Stimulated activated CD4-positive, alpha-beta T cell treated with anti-CD3 and anti-CD28 coated beads, TNF-alpha, amount 100 ng/mL, for 4 hours (primary cell): ENCODE results near the gene RELL1.

Experiments
- DNase-seq, 3 experiments: peaks; one replicate each; pipeline ENCODE4 v3.0.0-alpha.2; 2020; ENCODE audit warnings: low read depth in 3 of 3

The RELL1 gene

DNA sequence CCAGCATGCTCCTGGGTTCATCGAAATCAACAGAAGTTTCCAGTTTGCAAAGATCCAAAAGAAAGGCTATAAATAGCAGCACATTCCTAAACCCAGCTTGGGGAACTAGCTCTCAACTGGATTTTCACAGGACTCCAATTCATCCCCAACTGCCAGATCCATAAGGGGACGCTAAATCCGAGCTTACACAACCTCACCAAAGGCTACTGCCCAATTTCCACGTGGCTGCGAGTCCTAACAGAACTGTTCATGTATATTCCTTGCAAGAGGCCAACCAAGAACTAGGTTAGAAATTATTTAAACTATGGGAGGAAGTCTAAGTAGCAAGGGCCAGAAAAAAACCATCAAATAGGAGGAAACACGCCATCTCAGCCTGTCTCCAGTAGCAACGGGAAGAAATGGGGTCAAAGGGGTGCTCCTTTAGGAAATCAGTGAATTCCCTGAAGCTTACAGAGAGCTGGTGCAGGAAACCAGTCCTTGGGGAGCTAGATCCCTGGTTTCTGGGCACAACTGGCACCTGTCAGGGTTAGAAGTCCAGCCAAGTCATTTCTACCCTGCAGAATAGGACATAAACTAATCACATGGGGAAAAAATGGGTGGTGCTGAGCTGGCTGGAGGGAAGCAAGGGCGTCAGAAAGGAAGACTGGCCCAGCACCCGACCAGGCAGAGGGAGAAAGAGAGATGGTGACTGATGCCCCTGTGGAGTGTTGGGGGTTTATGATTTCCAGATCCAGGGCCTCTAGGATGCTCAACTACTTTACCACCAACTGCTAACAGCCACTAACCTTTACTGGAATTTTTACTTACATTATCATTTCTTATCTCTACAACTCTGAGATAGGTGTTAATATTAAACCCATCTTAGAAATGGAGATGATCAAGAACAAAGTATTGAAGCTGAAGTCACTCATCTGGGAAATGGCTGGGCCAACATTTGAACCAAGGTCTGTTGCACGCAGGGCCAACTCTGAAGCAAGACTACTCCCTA lies 20.5 kb downstream of the RELL1 start:
- DNase-seq: no peak

DNA sequence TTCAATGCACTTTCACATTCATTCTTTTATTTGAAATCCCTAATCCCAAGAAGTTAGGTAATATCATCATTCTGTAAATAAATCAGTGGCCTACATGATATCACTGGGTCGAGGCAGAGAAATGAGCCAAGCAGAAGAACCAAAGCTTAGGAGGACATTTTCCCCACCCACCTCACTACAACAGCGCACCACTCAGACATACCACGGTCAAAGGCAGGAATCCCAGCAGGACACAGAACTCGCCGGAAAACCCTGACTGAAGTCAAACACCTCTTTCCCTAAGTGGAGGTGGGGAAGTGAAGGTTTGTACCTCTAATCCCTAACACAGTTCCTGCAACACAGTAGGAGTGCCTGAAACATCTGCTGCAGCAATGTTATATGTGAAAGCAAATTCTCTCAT lies 21.5 kb downstream of the RELL1 start:
- no peak for DNase-seq

DNA sequence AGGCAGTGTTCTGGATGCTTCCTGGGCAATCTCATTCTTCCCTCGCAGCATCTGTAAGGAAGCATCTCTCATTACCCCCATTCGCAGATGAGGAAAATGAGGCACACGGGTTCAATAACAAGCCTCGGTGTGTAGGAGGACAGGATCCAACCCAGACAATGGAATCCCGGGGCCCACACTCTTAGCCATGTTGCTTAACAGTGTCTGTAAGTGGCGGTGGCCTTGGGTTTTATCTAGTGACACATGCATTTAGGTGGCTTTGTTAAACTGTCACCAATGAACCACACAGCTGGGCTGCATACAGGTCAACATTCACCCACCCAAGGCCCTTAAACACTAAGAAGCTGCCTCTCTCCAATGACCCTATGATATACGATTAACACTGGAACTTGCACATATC lies 22.6 kb downstream of the RELL1 start:
- DNase-seq: no peak

DNA sequence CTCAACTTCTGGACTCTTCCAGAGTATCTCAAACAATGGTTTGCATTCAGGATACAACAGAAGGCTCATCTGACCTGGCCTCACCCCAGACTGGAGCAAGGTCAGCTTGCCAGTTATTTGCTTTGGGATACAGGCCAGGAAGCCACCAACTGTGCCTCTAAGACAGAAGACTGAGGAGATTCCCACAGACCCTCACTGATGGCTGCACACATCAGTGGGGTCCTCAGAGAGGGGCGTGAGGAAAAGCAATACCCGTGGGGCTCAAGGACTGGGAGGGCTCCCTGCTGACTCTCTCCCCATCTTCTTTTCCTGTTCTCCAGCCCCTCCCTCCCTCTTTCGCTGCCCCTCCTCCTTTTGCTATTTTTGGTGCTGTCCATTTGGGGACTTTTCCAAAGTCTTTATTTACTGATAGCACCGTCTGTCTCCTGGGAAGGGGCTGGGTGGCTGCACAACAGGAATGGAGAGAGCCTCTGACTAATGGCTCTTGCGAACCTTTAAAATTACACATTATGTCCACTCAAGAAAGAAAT lies 23.2 kb downstream of the RELL1 start:
- no peak for DNase-seq

DNA sequence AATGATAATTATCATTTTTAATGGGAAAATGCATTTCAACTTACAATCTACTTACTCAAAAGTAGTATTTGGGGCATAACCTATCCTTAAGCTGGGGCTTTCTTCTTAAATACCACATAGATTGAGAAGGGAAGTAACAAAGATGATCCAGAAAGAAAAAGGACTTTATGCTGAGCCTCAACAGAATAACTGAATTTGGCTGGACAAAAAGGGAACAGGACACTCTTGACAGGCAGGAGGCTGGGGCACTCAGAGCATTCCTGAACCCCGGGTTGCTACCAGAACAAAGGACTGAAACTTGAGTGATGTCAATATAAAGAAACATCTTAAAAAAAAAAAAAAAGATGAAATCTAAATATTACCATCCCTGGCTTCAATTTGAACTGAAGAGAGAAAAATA lies 23.9 kb downstream of the RELL1 start:
- DNase-seq: no peak

DNA sequence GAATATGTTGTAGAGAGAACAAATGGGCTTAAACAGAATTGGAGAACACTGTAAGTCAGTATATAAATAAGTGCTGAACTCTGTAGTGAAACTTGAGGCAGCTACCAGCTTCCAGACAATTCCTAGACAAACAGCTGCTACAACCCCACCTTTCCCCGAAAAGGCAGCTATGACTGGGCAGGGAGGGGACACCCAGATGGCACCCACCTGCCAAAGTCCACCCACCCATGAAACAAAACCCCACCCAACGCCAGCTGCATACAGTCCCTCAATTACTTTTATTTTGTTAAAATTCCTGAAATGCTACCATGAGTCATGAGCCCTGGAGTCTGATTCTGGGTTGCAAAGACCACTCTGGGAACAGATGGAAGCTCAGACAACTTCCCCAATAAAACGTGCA lies 24.4 kb downstream of the RELL1 start:
- no peak for DNase-seq

DNA sequence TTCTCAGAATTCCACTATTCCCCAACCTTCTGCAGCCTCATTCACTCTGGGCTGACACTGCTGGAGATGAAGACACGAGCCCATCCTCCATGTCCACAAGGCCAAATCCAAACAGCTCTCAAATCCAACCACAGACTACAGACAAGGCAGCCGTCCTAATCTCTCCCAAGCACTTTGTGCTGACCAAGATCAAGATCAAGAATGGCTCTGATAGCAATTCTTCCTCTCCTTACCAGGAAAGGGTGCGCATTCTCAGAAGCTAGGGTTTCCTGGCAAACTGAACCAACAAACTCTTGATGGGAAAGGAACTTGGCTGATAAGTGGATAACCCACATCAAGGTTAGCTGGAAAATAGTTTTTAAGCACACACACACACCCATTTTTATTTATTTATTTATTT lies 26.5 kb downstream of the RELL1 start:
- DNase-seq: no peak

DNA sequence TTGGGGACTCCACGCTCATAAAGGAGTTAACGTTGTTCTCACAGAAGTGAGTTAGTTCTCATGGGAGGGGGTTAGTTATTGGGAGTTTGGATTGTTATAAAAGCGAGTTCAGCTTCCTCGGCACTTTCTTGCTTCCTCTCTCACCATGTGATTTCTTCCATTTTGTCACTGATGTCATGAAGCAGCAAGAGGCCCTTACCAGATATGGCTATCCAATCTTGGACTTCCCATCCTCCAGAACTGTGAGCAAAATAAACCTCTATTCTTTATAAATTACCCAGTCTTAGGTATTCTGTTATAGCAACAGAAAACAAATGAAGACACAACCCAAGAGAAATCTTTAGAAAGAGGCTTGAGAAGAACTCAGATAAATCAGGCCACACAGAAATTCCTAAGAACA lies 29.5 kb downstream of the RELL1 start:
- DNase-seq: no peak

DNA sequence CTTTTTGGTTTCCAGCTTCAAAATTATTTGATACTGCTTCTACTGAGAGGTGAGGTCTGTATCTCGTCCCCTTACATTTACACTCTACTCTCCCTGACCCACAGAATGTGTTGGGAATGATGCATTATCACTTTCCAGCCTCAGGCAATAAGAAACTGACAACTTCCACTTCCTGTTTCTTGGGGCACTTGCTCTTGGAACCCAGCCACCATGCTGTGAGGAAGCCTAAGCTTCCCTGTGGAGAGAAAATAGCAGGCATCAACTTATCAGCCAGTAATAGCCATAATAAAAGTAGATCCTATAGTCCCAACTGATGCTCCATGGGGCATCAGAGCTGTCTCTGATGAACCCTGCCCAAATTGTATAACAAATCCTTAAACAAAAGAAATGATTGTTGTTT lies 32.6 kb downstream of the RELL1 start:
- no peak for DNase-seq

DNA sequence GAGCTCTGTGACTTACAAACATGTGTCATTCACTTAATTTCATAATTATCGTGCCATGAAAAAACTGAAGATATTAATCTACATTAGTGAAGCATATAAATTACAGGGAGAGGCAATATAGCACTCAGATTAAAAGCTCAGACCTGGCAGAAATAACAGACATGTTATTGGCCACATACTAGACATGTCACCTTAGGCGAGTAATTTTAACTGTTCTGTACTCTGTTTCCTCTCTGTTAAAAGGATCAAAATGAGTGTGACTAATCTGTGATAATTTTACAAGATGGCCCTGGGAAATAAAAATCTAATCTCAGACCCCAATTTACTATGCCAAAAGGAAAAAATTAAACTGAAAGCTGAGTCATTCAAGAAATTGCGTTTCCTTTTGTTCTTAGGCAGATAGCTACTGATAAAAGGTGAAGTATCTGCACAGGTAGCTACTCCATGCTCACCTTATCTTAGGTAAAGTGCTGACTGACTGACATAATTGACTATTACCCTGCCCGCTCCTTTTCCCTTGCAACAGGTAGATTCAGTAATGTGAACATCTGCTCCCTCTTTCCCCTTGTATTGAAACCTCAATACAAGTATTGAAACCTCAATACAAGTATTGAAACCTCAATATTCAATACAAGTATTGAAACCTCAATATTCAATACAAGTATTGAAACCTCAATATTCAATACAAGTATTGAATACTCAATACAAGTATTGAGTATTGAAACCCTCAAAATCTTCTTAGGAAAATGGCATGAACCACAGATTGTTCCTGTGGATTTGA lies 33.2 kb downstream of the RELL1 start:
- DNase-seq: no peak

DNA sequence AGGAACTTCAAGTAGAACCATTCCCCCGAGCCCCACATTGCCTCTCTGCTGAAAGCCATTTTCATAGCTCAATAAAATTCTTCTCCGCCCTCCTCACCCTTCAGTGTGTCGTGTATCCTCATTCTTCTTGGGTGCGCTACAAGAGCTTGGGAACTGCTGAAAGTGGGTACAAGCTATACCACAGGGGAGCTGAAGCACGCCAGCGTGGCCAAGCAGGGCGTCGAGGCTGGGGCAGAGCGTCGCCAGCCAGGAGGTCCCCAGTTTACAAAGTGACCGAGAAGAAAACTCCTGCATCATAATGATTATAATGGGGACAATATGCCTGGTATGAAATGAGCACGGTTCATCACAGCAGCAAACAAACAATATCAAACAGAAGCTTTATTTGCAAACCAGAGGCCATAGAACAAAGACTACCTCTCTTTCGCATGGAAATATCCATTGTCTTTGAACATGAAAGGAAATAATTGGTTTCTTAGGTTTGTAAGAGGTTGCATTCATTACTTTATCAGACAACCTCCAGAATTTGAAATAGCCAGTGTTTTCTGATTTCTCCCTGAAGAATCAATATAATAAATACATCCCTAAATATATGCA lies 34.3 kb downstream of the RELL1 start:
- no peak for DNase-seq

DNA sequence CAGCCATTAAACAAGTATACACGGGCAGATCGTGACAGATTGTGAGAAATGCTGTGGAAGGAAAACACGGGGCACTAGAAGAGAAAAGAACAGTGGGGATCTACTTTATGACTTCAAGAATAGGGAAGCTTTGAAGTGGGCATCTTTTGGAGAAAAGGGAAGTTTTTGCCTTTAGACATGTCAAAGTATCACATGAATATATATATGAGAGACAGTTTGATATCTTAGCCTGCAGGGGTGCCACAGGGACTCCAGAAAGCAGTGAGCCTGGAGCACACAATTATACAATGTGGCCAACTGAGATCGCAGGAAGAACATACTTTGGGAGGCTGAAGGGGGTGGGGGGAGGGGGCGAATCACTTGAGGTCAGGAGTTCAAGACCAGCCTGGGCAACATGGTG lies 35.7 kb downstream of the RELL1 start:
- no peak for DNase-seq

DNA sequence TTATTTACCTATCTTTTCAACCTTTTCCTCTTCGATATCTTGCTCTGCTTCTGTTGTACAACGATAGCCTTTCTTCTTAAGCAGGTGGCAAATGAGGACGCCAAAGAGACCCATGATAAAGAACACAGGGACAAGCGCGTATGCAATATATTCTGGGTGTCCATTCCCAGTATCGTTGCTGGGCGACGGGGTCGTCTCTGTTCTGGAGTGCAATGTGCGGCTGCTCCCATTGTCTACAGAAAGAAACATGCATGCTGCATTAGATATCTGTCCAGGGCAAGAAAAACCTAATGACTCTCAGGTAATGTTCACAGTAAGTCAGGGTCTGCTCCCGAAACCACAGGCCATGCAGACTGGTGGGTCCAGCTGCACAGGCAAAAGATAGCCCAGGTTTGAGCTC lies 36.9 kb downstream of the RELL1 start:
- no peak for DNase-seq

DNA sequence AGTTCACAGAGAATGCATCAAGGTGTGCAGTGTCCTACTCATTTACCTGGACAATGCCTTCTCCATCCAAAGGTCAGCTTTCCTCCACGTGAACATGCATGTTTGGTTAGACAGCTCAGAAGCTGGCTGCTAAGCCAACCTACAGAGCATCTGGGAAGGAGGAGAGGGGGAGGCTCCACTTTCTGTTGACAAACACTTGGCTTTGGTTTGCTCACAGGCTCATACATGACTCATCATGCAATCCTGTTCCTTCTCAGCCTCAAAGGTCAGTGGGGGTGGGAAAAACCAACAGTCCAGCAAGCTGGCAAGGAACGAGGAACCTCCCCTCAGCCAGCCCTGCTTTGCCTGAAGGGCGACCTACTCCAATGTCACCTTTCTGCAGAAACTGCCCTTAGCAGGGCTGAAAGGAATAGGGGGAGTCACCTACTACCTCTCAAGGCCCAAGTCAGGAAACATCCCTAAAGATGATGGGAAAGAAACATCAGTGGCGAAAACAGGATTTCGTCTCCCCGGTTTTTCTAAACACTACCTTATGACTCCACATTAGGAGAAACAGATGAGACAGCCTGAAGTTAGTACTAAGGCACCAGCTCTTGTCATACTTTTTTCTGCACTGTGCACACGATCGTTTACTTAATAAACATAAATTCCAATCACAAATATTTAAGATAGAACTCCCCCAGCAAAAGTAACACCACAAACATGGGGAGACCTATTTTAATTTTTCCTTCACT lies 37.9 kb downstream of the RELL1 start:
- no peak for DNase-seq

DNA sequence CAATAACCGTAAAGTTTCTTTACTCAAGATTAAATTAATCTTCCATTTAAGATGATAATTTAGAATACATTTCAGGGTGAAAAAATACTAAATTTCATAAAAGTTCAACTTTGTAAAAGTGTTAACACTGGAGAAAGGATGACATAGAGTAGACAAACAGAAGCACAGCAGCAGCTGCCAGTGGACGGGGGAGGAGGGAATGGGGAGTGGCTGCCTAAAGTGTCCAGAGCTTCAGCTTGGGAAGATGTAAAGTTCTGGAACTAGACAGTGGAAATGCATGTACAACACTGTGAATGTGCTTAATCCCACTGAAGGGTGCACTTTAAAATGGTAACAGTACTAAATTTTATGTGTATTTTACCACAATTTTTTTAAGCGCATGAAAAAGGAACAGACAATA lies 39.9 kb downstream of the RELL1 start:
- DNase-seq: no peak

DNA sequence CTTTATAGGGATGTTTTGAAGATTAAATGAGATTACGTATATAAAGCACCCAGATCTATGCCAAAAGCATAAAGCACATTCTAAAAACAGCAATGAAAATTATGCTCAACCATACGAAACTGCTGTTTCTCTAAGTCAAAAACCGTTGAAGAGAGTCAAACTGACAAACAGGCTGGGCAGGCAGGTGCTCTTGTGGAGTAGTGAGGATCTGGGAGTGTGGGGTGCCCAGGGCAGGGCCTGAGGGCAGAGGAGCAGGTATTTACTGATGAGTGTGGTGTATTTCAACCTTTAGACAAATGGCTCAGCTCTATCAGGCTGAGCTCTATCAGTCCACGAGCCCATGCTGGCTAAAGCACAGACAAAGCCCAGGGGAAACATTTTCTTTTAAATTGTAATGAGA lies 40.4 kb downstream of the RELL1 start:
- DNase-seq: no peak

DNA sequence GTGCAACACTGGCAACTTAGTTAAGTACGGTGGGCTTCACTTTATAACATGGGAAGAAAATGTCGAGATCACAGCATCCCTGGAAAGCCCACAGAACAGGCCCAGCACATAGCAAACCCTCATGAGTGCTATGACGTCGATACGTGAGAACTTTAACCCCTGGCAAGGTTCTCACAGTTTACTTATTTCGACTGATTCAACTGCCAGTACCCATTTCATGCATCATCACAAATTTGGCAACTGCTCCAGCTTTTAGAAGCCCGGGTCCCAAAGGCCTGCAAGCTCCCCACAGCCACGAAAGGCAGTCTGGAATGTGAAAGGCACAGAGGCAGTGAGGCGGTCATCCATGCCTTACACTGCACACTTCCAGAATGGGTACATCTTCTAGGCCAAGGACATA lies 41.2 kb downstream of the RELL1 start:
- DNase-seq: no peak

DNA sequence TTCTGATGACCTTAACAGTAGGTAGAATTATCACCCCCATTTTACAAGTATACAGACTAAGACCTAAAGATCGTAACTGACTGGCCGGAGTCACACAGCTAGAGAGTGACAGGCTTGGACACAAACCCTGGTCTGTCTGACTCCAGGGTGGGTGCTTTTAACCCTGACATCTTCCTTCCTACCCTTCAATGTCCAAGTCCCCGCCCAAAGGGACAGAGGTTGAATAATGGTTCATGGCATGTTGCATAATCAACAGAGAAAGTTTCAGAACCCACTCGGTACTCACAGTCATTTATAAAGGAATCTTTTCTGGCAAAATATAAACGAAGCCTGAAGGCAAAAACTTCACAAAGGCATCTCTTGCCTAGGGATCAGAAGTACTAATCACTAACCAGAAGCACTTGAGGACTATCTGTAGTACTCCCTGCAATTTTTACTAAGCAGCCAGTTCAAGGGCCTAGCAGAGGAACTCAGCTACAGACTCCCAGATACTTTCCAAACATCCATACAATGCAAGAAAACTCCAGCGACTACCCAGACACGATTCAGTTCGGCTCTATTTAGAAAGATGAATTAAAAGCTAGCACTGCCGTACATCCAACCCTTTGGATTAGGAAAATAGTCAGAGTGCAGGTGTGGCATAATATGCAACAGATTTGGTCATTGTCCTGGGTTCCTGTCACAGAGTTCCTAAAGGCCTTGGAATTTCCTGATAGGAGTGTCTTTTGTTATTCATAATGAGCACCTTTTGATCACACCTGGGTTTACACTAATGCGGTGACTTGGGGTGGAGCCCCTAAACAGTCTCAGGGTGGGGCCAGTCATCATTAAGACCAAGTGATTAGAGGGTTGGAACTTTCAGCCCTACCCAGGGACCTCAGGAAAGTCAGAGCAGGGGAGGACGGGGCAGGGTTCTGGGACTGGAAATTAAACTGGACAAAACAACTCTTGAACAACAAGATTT lies 44.0 kb downstream of the RELL1 start:
- DNase-seq: no peak

DNA sequence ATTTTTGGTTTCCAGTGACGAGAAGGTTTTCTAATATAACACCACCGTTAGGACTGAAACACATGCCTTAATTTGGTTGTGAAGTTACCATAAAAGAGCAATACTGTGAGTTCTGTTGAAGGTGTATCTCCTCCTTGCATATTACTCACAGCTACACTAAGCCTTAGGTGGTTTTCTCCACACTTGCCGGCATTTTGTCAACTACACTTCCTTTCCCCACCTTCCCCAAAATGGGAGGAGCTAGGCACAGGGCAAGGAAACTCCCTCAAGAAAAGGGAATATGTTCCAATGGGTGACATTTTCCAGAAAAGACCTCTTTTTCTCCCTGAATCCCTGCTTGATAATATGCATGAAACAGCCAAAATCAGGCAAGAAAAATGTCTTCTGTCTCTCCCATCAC lies 44.8 kb downstream of the RELL1 start:
- no peak for DNase-seq

DNA sequence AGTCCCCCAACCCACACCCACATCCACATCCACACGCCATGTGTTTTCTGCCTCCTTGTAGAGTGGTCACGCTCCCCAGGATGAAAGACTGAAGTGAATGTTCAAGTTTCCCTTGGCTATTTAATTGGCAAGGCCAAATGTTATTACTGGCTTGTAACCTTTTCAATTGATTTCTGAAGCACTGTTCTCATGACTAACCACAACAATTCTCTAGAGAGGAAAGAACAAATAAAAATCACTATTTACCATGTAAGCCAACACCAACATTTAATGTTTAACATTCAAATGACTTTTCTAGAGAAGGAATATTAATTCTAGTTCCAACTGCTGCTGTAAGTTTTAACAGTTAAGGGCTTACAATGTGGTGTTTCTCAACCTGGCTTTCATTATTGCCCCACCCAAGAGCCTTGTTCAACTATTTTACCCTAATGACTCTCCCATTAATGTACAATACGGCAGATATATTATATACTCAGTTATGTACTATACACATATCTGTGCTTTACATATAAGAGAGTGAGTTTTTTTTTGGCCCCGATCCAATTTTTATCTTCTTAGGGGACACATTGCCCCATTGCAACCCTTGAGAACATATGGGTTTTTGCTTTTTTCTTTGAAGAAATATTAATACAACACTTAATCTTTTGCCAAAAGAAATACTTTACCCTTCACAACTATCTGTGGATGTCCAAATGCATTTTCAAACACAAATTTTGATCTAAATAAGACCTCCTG lies 46.5 kb downstream of the RELL1 start:
- no peak for DNase-seq
